Cardiac fibroblast (primary cell): Measurements from ENCODE around the gene TSPAN33.
"Not testable (repeated sequence)": the region's sequence is repeated elsewhere in the genome, so short reads cannot be mapped to it uniquely, and the experiment has no call there.

ENCODE experiments used
- DNase-seq, 2 donors: peaks; one replicate each; pipeline versions ENCODE4 v3.0.0 to v3.0.0-alpha.2; 2010; ENCODE audit warnings: low read depth in 2 of 2
- H3K4me3 ChIP-seq, 2 donors: replicated peaks in 1 of 2; 1 replicate in 1 of 2; 2 replicates in 1 of 2; pipeline ENCODE4 v1.5.1; 2011; ENCODE audit warnings: low read depth in 2 of 2, low read length in 2 of 2, mild to moderate bottlenecking in 2 of 2, moderate library complexity in 1 of 2
- TF ChIP-seq, protein P1 (sequence below): IDR thresholded peaks from one replicate; pipeline ENCODE4 v1.5.1; 2011; ENCODE audit warnings: low read depth, mild to moderate bottlenecking, low read length, inconsistent platforms

TSPAN33 gene

DNA sequence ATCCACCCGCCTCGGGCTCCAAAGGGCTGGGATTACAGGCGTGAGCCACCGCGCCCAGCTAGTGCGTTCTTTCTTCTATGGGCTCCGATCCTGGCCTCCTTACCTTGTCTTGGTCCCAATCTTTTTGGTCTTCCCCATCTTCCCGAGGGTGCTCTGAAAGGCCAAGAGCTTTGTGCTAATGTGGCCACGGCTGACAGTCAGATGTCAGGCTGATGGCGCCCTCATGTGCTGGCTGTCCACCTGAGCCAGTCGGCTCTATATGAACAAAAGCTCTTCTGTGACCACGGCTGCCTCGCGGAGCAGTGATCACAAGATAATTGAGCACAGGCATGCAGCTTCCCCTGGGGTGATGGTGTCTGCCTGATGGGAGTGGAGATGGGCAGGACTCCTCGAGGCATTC, 69.3 kb downstream of the TSPAN33 start:
- TF ChIP-seq, protein P1, sequence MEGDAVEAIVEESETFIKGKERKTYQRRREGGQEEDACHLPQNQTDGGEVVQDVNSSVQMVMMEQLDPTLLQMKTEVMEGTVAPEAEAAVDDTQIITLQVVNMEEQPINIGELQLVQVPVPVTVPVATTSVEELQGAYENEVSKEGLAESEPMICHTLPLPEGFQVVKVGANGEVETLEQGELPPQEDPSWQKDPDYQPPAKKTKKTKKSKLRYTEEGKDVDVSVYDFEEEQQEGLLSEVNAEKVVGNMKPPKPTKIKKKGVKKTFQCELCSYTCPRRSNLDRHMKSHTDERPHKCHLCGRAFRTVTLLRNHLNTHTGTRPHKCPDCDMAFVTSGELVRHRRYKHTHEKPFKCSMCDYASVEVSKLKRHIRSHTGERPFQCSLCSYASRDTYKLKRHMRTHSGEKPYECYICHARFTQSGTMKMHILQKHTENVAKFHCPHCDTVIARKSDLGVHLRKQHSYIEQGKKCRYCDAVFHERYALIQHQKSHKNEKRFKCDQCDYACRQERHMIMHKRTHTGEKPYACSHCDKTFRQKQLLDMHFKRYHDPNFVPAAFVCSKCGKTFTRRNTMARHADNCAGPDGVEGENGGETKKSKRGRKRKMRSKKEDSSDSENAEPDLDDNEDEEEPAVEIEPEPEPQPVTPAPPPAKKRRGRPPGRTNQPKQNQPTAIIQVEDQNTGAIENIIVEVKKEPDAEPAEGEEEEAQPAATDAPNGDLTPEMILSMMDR, result no peak

DNA sequence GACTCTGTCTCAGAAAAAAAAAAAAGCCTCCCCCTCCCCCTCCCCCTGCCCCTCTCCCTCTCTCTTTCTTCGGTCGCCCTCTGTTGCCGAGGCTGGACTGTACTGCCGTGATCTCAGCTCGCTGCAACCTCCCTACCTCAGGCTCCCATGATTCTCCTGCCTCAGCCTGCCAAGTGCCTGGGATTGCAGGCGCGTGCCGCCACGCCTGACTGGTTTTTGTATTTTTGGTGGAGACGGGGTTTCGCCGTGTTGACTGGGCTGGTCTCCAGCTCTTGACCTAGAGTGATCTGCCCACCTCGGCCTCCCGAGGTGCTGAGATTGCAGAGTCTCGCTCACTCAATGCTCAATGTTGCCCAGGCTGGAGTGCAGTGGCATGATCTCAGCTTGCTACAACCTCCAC, 71.2 kb downstream of the TSPAN33 start:
- not testable (repeated sequence) for H3K4me3 ChIP-seq, DNase-seq

More for the DNA sequence above, 69.3 kb downstream of the TSPAN33 start:
- peak in 1 of 2 donors; percentile 14 for DNase-seq
- no peak overlapping the region for H3K4me3 ChIP-seq

DNA sequence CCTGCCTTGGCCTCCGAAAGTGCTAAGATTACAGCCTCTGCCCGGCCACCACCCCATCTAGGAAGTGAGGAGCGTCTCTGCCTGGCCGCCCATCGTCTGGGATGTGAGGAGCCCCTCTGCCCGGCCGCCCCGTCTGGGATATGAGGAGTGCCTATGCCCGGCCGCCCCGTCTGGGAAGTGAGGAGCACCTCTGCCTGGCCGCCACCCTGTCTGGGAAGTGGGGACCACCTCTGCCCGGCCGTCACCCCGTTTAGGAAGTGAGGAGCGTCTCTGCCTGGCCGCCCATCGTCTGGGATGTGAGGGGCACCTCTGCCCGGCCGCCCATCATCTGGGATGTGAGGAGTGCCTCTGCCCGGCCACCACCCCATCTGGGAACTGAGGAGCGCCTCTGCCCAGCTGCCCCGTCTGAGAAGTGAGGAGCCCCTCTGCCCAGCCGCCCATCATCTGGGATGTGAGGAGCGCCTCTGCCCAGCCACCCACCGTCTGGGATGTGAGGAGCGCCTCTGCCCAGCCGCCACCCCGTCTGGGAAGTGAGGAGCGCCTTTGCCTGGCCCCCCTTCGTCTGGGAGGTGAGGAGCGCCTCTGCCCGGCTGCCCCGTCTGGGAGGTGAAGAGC, 71.7 kb downstream of the TSPAN33 start:
- not testable (repeated sequence) for DNase-seq, H3K4me3 ChIP-seq

DNA sequence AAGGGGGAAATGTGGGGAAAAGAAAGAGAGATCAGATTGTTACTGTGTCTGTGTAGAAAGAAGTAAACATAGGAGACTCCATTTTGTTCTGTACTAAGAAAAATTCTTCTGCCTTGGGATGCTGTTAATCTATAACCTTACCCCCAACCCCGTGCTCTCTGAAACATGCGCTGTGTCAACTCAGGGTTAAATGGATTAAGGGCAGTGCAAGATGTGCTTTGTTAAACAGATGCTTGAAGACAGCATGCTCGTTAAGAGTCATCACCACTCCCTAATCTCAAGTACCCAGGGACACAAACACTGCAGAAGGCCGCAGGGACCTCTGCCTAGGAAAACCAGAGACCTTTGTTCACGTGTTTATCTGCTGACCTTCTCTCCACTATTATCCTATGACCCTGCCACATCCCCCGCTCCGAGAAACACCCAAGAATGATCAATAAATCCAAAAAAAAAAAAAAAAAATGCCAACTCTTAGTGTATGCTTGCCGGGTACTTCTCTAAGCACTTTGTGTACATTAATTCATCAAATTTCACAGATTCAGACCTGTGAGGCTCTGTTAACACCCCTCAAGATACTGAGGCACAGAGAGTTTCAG, 72.4 kb downstream of the TSPAN33 start:
- H3K4me3 ChIP-seq, DNase-seq: not testable (repeated sequence)

DNA sequence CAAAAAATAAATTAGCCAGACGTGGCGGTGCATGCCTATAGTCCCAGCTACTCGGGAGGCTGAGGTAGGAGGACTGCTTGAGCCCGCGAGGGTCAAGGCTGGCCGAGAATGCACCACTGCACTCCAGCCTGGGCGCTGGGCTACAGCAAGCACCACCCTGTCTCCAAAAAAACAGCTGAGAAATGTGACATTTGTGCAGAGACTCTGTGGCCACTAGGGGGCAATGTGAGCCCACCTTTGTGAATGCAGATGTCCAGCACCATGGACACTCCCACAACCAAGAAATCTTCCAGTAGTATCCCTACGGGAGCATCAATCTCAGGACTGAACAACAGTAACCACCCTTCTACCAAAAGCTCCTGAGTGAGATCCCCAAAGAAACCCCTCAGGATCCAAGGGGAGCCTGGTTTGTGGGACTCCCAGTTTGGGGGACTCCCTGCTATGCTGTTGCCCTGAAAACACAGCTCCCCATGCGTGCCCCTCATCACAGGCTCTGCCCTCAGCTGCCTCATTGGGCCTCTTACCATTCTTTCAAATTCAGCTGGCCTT, 74.1 kb downstream of the TSPAN33 start:
- TF ChIP-seq, protein P1, result peak; percentile 84
- DNase-seq, result peak; percentile 86 to 87
- H3K4me3 ChIP-seq, result no peak overlapping the region

DNA sequence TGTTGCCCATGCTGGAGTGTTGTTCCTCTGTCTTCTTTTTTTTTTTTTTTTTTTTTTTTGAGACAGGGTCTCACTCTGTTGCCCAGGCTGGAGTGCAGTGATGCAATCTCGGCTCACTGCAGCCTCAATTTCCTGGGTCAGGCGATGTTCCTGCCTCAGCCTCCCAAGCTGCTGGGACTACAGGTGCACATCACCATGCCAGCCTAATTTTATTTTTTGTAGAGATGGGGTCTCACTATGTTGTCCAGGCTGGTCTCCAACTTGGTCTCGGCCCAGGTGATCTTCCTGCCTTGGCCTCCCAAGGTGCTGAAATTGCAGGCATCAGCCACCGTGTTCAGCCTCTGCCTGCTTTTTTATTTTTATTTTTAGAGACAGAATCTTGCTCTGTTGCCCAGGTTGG, 74.7 kb downstream of the TSPAN33 start:
- not testable (repeated sequence) for H3K4me3 ChIP-seq, DNase-seq
